Measurements from ENCODE around the gene GPC3. TPM values are rescaled to one million over a fixed set of nuclear protein-coding genes. Genes with fewer than 3 reads are reported as not detected.

Gene GPC3
- total RNA-seq, 1 donor from 2014 or later, result 4.2 TPM

- TF ChIP-seq CTCF (IDR thresholded peaks at IDR 0.05; ENCODE audit: partially characterized antibody, unreplicated experiment), result no peak
- no peaks in the 10 kb centered on the region for H3K27me3 Mint-ChIP-seq (ENCODE audit: unreplicated experiment)
- no peaks in the 10 kb centered on the region for H3K9me3 Mint-ChIP-seq (ENCODE audit: unreplicated experiment)
- no peak overlapping the region for H3K4me3 Mint-ChIP-seq (ENCODE audit: unreplicated experiment)
- H3K36me3 Mint-ChIP-seq (ENCODE audit: unreplicated experiment), result no peaks in the 10 kb centered on the region
- DNase-seq, result no peak
- H3K4me1 Mint-ChIP-seq (ENCODE audit: low read depth, unreplicated experiment), result no peaks in the 10 kb centered on the region
- no peak overlapping the region for H3K27ac Mint-ChIP-seq (ENCODE audit: unreplicated experiment)
These were observed 327.0 kb downstream of the GPC3 start for GRCh38 chrX:133658293-133658911.

- H3K27ac Mint-ChIP-seq (ENCODE audit: unreplicated experiment), result no peak overlapping the region
- no peaks in the 10 kb centered on the region for H3K36me3 Mint-ChIP-seq (ENCODE audit: unreplicated experiment)
- DNase-seq, result no peak
- H3K27me3 Mint-ChIP-seq (ENCODE audit: unreplicated experiment), result no peaks in the 10 kb centered on the region
- no peak for TF ChIP-seq CTCF (IDR thresholded peaks at IDR 0.05; ENCODE audit: partially characterized antibody, unreplicated experiment)
- no peaks in the 10 kb centered on the region for H3K4me1 Mint-ChIP-seq (ENCODE audit: low read depth, unreplicated experiment)
- H3K9me3 Mint-ChIP-seq (ENCODE audit: unreplicated experiment), result no peaks in the 10 kb centered on the region
- H3K4me3 Mint-ChIP-seq (ENCODE audit: unreplicated experiment), result no peak overlapping the region
These were observed 329.8 kb downstream of the GPC3 start for GRCh38 chrX:133655275-133656265.

GRCh38 chrX:133654811-133655210 is 330.6 kb downstream of the GPC3 start:
- Mint-ChIP-seq H3K9me3 (ENCODE audit: unreplicated experiment) (no peaks in the 10 kb centered on the region), H3K27me3 (ENCODE audit: unreplicated experiment) (no peaks in the 10 kb centered on the region), H3K27ac (ENCODE audit: unreplicated experiment) (no peak overlapping the region), H3K4me3 (ENCODE audit: unreplicated experiment) (no peak overlapping the region), H3K36me3 (ENCODE audit: unreplicated experiment) (no peaks in the 10 kb centered on the region), H3K4me1 (ENCODE audit: low read depth, unreplicated experiment) (no peaks in the 10 kb centered on the region)
- no peak for TF ChIP-seq CTCF (IDR thresholded peaks at IDR 0.05; ENCODE audit: partially characterized antibody, unreplicated experiment)
- no peak for DNase-seq

- no peak for TF ChIP-seq CTCF (IDR thresholded peaks at IDR 0.05; ENCODE audit: partially characterized antibody, unreplicated experiment)
- no peaks in the 10 kb centered on the region for H3K4me1 Mint-ChIP-seq (ENCODE audit: low read depth, unreplicated experiment)
- no peaks in the 10 kb centered on the region for H3K27me3 Mint-ChIP-seq (ENCODE audit: unreplicated experiment)
- no peak for DNase-seq
- no peak overlapping the region for H3K27ac Mint-ChIP-seq (ENCODE audit: unreplicated experiment)
- H3K36me3 Mint-ChIP-seq (ENCODE audit: unreplicated experiment), result no peaks in the 10 kb centered on the region
- H3K4me3 Mint-ChIP-seq (ENCODE audit: unreplicated experiment), result no peak overlapping the region
- H3K9me3 Mint-ChIP-seq (ENCODE audit: unreplicated experiment), result no peaks in the 10 kb centered on the region
These were observed 332.0 kb downstream of the GPC3 start for GRCh38 chrX:133653358-133653757.

- Mint-ChIP-seq H3K9me3 (ENCODE audit: unreplicated experiment) (no peaks in the 10 kb centered on the region), H3K27ac (ENCODE audit: unreplicated experiment) (no peak overlapping the region), H3K36me3 (ENCODE audit: unreplicated experiment) (no peaks in the 10 kb centered on the region), H3K4me3 (ENCODE audit: unreplicated experiment) (no peak overlapping the region), H3K4me1 (ENCODE audit: low read depth, unreplicated experiment) (no peaks in the 10 kb centered on the region), H3K27me3 (ENCODE audit: unreplicated experiment) (no peaks in the 10 kb centered on the region)
- no peak for DNase-seq
- no peak for TF ChIP-seq CTCF (IDR thresholded peaks at IDR 0.05; ENCODE audit: partially characterized antibody, unreplicated experiment)
These were observed 333.2 kb downstream of the GPC3 start for GRCh38 chrX:133652185-133652584.

Data from glutamatergic neuron (in vitro differentiated cells).